ENCODE results near the gene PLPPR3. TPM values are rescaled to one million over a fixed set of nuclear protein-coding genes. Genes with fewer than 3 reads are reported as not detected.

PLPPR3 gene
- total and polyA plus RNA-seq, 4 donors, result 3.1 TPM; not detected in 3

GRCh38 chr19:778910-779653 is 42.7 kb downstream of the PLPPR3 start:
- Histone ChIP-seq H3K36me3 (ENCODE audit: control insufficient read depth in 4 of 4, insufficient read depth in 3 of 4, low read depth in 1 of 4, low read length in 3 of 4) (no peaks in the 10 kb centered on the region), H3K9me3 (ENCODE audit: control insufficient read depth in 4 of 4, low read length in 3 of 4) (no peaks in the 10 kb centered on the region), H3K4me1 (ENCODE audit: control insufficient read depth in 4 of 4, insufficient read depth in 4 of 4, low read length in 3 of 4) (peaks cover 0 to 4% (median 0%) of the 10 kb centered on the region in 4 donors), H3K9ac (ENCODE audit: low read depth in 1 of 2, low read length in 2 of 2) (no peak overlapping the region), H3K27me3 (ENCODE audit: control insufficient read depth in 4 of 4, insufficient read depth in 4 of 4, low read length in 3 of 4) (peaks cover 0 to 3% (median 0%) of the 10 kb centered on the region in 4 donors), H3K27ac (ENCODE audit: low read depth in 1 of 2, low read length in 2 of 2) (peak overlapping the region; percentile 31 to 64), H3K4me3 (ENCODE audit: low read depth in 1 of 3, low read length in 3 of 3) (no peak overlapping the region)
- TF ChIP-seq ZBTB33 (IDR thresholded peaks at IDR 0.05) (no peak), NR2F2 (IDR thresholded peaks at IDR 0.05) (peak; percentile 31), HNF4G (IDR thresholded peaks at IDR 0.05) (no peak), RXRA (IDR thresholded peaks at IDR 0.05) (peak; percentile 19 to 42), TAF1 (conservative IDR thresholded peaks at IDR 0.05) (no peak), REST (IDR thresholded peaks at IDR 0.05) (no peak), HNF4A (conservative IDR thresholded peaks at IDR 0.05) (peak in 1 of 2 donors; percentile 4), FOXA2 (IDR thresholded peaks at IDR 0.05) (no peak), SP1 (IDR thresholded peaks at IDR 0.05) (no peak), YY1 (IDR thresholded peaks at IDR 0.05) (no peak), RAD21 (IDR thresholded peaks at IDR 0.05) (peak in 1 of 2 donors; percentile 6), MAX (IDR thresholded peaks at IDR 0.05) (peak; percentile 81), ATF3 (IDR thresholded peaks at IDR 0.05) (no peak), JUND (IDR thresholded peaks at IDR 0.05) (no peak), EGR1 (IDR thresholded peaks at IDR 0.05; ENCODE audit: low read depth in 2 of 2) (no peak), CTCF (IDR thresholded peaks at IDR 0.05; ENCODE audit: low read depth, low read length, missing input control) (no peak), FOXA1 (IDR thresholded peaks at IDR 0.05) (no peak), GABPA (IDR thresholded peaks at IDR 0.05 in 1 of 2, conservative IDR thresholded peaks at IDR 0.05 in 1 of 2) (no peak)
- 53% methylated on average over 36 of the region's 36 CpGs for WGBS
- DNase-seq (ENCODE audit: low spot score), result no peak
